GM23338 (cell line): Measurements from ENCODE around the gene NXPE4. TPM values are rescaled to one million over a fixed set of nuclear protein-coding genes. Genes with fewer than 3 reads are reported as not detected.

Experiments
- ATAC-seq: fragments of 200-7000 bp; cut with Tn5 transposase; 3 replicates; pipeline ENCODE4 v1.9.1; 2020
- DNase-seq: peaks from one replicate; pipeline ENCODE4 v3.0.0-alpha.2; 2015; ENCODE audit warnings: low spot score
- H2AFZ ChIP-seq: fragments of 200-600 bp; sonication (generic); 2 replicates; pipeline ENCODE4 v1.8.0; 2016; ENCODE audit warnings: antibody characterized with exemption, mild to moderate bottlenecking, moderate library complexity
- H3F3A ChIP-seq: fragments of 200-600 bp; sonication (generic); replicated peaks from 2 replicates; pipeline ENCODE4 v1.8.0; 2017; ENCODE audit warnings: antibody characterized with exemption, mixed run types, low read depth
- H3K27ac ChIP-seq: fragments of 200-600 bp; sonication (generic); 2 replicates; pipeline ENCODE4 v1.6.1; 2016; ENCODE audit warnings: low read depth
- H3K27me3 ChIP-seq: fragments of 200-600 bp; sonication (generic); 2 replicates; pipeline ENCODE4 v1.8.0; 2016; ENCODE audit warnings: mild to moderate bottlenecking, mixed run types, moderate library complexity; ENCODE audit not compliant: insufficient read depth
- H3K36me3 ChIP-seq: fragments of 200-600 bp; sonication (generic); 2 replicates; pipeline ENCODE4 v1.8.0; 2016; ENCODE audit warnings: mild to moderate bottlenecking; ENCODE audit not compliant: insufficient read depth
- H3K4me1 ChIP-seq: fragments of 200-600 bp; sonication (generic); 2 replicates; pipeline ENCODE4 v1.8.0; 2016; ENCODE audit warnings: mild to moderate bottlenecking, moderate library complexity; ENCODE audit not compliant: insufficient read depth
- H3K4me2 ChIP-seq: fragments of 200-600 bp; sonication (generic); 2 replicates; pipeline ENCODE4 v1.7.1; 2017; ENCODE audit warnings: mixed run types
- H3K4me3 ChIP-seq: fragments of 200-600 bp; sonication (generic); 2 replicates; pipeline ENCODE4 v1.6.1; 2016; ENCODE audit warnings: mixed run types
- H3K79me2 ChIP-seq: fragments of 200-600 bp; sonication (generic); replicated peaks from 2 replicates; pipeline ENCODE4 v1.8.0; 2017; ENCODE audit warnings: mild to moderate bottlenecking; ENCODE audit not compliant: insufficient read depth
- H3K9me2 ChIP-seq: fragments of 200-600 bp; sonication (generic); 2 replicates; pipeline ENCODE4 v1.8.0; 2017; ENCODE audit not compliant: insufficient read depth
- H4K20me1 ChIP-seq: fragments of 200-600 bp; sonication (generic); replicated peaks from 2 replicates; pipeline ENCODE4 v1.8.0; 2017; ENCODE audit warnings: mild to moderate bottlenecking; ENCODE audit not compliant: insufficient read depth
- H3K27ac Mint-ChIP-seq: 2 replicates; pipeline ENCODE4 v1.8.0; 2020; ENCODE audit warnings: inconsistent platforms, mild to moderate bottlenecking, moderate library complexity, mixed read lengths
- H3K27me3 Mint-ChIP-seq: 3 replicates; pipeline ENCODE4 v1.8.0; 2022; ENCODE audit warnings: low read depth, mild to moderate bottlenecking, moderate library complexity, mixed read lengths, inconsistent platforms; ENCODE audit not compliant: insufficient read depth, poor library complexity
- H3K36me3 Mint-ChIP-seq: 3 replicates; pipeline ENCODE4 v1.8.0; 2021; ENCODE audit warnings: low read depth, mild to moderate bottlenecking, inconsistent platforms, moderate library complexity, mixed read lengths
- H3K4me1 Mint-ChIP-seq: 3 replicates; pipeline ENCODE4 v1.8.0; 2020; ENCODE audit warnings: mild to moderate bottlenecking, inconsistent platforms, mixed read lengths
- H3K4me3 Mint-ChIP-seq: 3 replicates; pipeline ENCODE4 v1.8.0; 2021; ENCODE audit warnings: moderate library complexity, mild to moderate bottlenecking, inconsistent platforms, mixed read lengths
- H3K9me3 Mint-ChIP-seq: 3 replicates; pipeline ENCODE4 v1.8.0; 2020; ENCODE audit warnings: moderate library complexity, mild to moderate bottlenecking, inconsistent platforms, mixed read lengths
- CREB1 ChIP-seq: fragments of 250-450 bp; sonication (Bioruptor Pico); IDR thresholded peaks from 2 replicates; pipeline ENCODE4 v1.5.0; 2020; ENCODE audit warnings: low read depth, mild to moderate bottlenecking, moderate library complexity
- EZH2 ChIP-seq: fragments of 200-600 bp; sonication (generic); IDR thresholded peaks from one replicate; pipeline ENCODE4 v1.8.0; 2017; ENCODE audit warnings: antibody characterized with exemption, mild to moderate bottlenecking, low read depth; ENCODE audit not compliant: unreplicated experiment
- EZH2phosphoT487 ChIP-seq: fragments of 200-600 bp; sonication (generic); IDR thresholded peaks from one replicate; pipeline ENCODE4 v1.8.1; 2018; ENCODE audit warnings: antibody characterized with exemption; ENCODE audit not compliant: unreplicated experiment
- JUNB ChIP-seq: IDR thresholded peaks from one replicate; pipeline ENCODE4 v1.6.1; 2016; ENCODE audit warnings: antibody characterized with exemption; ENCODE audit not compliant: unreplicated experiment
- NANOG ChIP-seq: IDR thresholded peaks from 2 replicates; pipeline ENCODE4 v1.6.1; 2016; ENCODE audit warnings: antibody characterized with exemption, borderline replicate concordance
- POLR2AphosphoS5 ChIP-seq: IDR thresholded peaks from 2 replicates; pipeline ENCODE4 v1.6.1; 2016; ENCODE audit warnings: antibody characterized with exemption, low read depth
- STAT1 ChIP-seq: IDR thresholded peaks from one replicate; pipeline ENCODE4 v1.6.1; 2016; ENCODE audit warnings: antibody characterized with exemption; ENCODE audit not compliant: unreplicated experiment
- ZNF114 ChIP-seq: fragments of 250-450 bp; sonication (Bioruptor Pico); IDR thresholded peaks from 2 replicates; pipeline ENCODE4 v1.5.0; 2020; ENCODE audit warnings: mild to moderate bottlenecking, moderate library complexity
- ZNF331 ChIP-seq: fragments of 250-450 bp; sonication (Bioruptor Pico); IDR thresholded peaks from 2 replicates; pipeline ENCODE4 v1.5.0; 2020; ENCODE audit warnings: low read depth, mild to moderate bottlenecking, moderate library complexity
- polyA plus RNA-seq: library from polyadenylated mRNA; unstranded; fragments of >200 nt; fragmentation: Nextera tagmentation; extraction: Ambion mirVana; gene quantifications from 2 replicates; pipeline ENCODE4 v1.2.1, GENCODE V29; 2016
- total RNA-seq: library from RNA; depleted of rRNA; stranded (reverse); fragments of >200 nt; shearing (Covaris generic); gene quantifications from 2 replicates; pipeline ENCODE4 v1.2.3, GENCODE V29; 2014
- TF ChIP-seq, protein P1 (sequence below): IDR thresholded peaks from 2 replicates; pipeline ENCODE4 v1.6.1; 2016; ENCODE audit warnings: antibody characterized with exemption
- TF ChIP-seq, protein P2 (sequence below): fragments of 250-450 bp; sonication (Bioruptor Pico); IDR thresholded peaks from 2 replicates; pipeline ENCODE4 v1.5.0; 2020; ENCODE audit warnings: mild to moderate bottlenecking, moderate library complexity
- TF ChIP-seq, protein P3 (sequence below), 2 experiments: fragments of 200-600 bp in 1 of 2; sonication (generic) in 1 of 2; conservative IDR thresholded peaks; 2 replicates each; pipeline versions ENCODE4 v1.5.1 to v1.6.1; 2016 to 2017; ENCODE audit warnings: antibody characterized with exemption in 2 of 2, low read depth in 2 of 2, mild to moderate bottlenecking in 2 of 2, moderate library complexity in 1 of 2
- TF ChIP-seq, protein P4 (sequence below): IDR thresholded peaks from one replicate; pipeline ENCODE4 v1.6.1; 2018; ENCODE audit warnings: antibody characterized with exemption; ENCODE audit not compliant: unreplicated experiment

NXPE4 gene
- total and polyA plus RNA-seq, 2 experiments from 2014 or later, result not detected

DNA sequence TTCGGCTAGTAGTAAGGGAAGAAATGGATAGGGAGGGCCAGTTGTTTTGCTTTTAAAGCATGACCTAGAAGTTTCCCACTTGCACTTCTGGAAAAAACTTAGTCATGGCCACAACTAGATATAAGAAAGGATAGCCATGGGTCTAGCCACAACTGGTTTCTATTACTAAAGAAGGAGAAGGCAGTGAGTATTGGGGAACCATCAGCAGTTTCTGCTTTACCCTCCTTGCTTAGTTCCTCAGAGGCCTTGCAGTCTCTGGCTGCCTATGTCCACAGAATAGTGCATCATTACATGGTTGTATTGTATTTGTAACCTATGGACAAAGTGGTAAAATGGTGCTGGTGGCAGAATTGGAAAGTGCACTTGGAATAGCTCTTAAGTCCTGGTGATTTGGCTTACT lies 71.5 kb downstream of the NXPE4 start:
- no peaks in the 10 kb centered on the region for H4K20me1 ChIP-seq
- Mint-ChIP-seq H3K4me1 (no peaks in the 10 kb centered on the region), H3K27ac (no peak overlapping the region), H3K9me3 (peaks cover 28% of the 10 kb centered on the region), H3K27me3 (no peaks in the 10 kb centered on the region), H3K4me3 (no peak overlapping the region), H3K36me3 (peaks cover 16% of the 10 kb centered on the region; the same call in 2 of the 3 replicates)
- no peaks in the 10 kb centered on the region for H3F3A ChIP-seq
- no peak overlapping the region for H3K4me3 ChIP-seq
- H3K27ac ChIP-seq, result no peak overlapping the region
- TF ChIP-seq, protein P1, sequence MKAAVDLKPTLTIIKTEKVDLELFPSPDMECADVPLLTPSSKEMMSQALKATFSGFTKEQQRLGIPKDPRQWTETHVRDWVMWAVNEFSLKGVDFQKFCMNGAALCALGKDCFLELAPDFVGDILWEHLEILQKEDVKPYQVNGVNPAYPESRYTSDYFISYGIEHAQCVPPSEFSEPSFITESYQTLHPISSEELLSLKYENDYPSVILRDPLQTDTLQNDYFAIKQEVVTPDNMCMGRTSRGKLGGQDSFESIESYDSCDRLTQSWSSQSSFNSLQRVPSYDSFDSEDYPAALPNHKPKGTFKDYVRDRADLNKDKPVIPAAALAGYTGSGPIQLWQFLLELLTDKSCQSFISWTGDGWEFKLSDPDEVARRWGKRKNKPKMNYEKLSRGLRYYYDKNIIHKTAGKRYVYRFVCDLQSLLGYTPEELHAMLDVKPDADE, result no peak
- TF ChIP-seq ZNF331 (CRISPR knock-in tag) (no peak), JUNB (no peak), NANOG (no peak), CREB1 (CRISPR knock-in tag) (no peak), EZH2phosphoT487 (no peak), EZH2 (no peak), ZNF114 (CRISPR knock-in tag) (no peak), POLR2AphosphoS5 (no peak), STAT1 (no peak)
- TF ChIP-seq, protein P2, sequence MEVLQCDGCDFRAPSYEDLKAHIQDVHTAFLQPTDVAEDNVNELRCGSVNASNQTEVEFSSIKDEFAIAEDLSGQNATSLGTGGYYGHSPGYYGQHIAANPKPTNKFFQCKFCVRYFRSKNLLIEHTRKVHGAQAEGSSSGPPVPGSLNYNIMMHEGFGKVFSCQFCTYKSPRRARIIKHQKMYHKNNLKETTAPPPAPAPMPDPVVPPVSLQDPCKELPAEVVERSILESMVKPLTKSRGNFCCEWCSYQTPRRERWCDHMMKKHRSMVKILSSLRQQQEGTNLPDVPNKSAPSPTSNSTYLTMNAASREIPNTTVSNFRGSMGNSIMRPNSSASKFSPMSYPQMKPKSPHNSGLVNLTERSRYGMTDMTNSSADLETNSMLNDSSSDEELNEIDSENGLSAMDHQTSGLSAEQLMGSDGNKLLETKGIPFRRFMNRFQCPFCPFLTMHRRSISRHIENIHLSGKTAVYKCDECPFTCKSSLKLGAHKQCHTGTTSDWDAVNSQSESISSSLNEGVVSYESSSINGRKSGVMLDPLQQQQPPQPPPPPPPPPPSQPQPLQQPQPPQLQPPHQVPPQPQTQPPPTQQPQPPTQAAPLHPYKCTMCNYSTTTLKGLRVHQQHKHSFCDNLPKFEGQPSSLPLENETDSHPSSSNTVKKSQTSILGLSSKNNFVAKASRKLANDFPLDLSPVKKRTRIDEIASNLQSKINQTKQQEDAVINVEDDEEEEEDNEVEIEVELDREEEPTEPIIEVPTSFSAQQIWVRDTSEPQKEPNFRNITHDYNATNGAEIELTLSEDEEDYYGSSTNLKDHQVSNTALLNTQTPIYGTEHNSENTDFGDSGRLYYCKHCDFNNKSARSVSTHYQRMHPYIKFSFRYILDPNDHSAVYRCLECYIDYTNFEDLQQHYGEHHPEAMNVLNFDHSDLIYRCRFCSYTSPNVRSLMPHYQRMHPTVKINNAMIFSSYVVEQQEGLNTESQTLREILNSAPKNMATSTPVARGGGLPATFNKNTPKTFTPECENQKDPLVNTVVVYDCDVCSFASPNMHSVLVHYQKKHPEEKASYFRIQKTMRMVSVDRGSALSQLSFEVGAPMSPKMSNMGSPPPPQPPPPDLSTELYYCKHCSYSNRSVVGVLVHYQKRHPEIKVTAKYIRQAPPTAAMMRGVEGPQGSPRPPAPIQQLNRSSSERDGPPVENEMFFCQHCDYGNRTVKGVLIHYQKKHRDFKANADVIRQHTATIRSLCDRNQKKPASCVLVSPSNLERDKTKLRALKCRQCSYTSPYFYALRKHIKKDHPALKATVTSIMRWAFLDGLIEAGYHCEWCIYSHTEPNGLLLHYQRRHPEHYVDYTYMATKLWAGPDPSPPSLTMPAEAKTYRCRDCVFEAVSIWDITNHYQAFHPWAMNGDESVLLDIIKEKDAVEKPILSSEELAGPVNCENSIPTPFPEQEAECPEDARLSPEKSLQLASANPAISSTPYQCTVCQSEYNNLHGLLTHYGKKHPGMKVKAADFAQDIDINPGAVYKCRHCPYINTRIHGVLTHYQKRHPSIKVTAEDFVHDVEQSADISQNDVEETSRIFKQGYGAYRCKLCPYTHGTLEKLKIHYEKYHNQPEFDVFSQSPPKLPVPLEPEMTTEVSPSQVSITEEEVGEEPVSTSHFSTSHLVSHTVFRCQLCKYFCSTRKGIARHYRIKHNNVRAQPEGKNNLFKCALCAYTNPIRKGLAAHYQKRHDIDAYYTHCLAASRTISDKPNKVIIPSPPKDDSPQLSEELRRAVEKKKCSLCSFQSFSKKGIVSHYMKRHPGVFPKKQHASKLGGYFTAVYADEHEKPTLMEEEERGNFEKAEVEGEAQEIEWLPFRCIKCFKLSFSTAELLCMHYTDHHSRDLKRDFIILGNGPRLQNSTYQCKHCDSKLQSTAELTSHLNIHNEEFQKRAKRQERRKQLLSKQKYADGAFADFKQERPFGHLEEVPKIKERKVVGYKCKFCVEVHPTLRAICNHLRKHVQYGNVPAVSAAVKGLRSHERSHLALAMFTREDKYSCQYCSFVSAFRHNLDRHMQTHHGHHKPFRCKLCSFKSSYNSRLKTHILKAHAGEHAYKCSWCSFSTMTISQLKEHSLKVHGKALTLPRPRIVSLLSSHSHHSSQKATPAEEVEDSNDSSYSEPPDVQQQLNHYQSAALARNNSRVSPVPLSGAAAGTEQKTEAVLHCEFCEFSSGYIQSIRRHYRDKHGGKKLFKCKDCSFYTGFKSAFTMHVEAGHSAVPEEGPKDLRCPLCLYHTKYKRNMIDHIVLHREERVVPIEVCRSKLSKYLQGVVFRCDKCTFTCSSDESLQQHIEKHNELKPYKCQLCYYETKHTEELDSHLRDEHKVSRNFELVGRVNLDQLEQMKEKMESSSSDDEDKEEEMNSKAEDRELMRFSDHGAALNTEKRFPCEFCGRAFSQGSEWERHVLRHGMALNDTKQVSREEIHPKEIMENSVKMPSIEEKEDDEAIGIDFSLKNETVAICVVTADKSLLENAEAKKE (CRISPR knock-in tag), result no peak
- TF ChIP-seq, protein P3, sequence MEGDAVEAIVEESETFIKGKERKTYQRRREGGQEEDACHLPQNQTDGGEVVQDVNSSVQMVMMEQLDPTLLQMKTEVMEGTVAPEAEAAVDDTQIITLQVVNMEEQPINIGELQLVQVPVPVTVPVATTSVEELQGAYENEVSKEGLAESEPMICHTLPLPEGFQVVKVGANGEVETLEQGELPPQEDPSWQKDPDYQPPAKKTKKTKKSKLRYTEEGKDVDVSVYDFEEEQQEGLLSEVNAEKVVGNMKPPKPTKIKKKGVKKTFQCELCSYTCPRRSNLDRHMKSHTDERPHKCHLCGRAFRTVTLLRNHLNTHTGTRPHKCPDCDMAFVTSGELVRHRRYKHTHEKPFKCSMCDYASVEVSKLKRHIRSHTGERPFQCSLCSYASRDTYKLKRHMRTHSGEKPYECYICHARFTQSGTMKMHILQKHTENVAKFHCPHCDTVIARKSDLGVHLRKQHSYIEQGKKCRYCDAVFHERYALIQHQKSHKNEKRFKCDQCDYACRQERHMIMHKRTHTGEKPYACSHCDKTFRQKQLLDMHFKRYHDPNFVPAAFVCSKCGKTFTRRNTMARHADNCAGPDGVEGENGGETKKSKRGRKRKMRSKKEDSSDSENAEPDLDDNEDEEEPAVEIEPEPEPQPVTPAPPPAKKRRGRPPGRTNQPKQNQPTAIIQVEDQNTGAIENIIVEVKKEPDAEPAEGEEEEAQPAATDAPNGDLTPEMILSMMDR (conservative IDR thresholded peaks at IDR 0.05; ENCODE audit: low read depth in 2 of 2), result no peak
- TF ChIP-seq, protein P4, sequence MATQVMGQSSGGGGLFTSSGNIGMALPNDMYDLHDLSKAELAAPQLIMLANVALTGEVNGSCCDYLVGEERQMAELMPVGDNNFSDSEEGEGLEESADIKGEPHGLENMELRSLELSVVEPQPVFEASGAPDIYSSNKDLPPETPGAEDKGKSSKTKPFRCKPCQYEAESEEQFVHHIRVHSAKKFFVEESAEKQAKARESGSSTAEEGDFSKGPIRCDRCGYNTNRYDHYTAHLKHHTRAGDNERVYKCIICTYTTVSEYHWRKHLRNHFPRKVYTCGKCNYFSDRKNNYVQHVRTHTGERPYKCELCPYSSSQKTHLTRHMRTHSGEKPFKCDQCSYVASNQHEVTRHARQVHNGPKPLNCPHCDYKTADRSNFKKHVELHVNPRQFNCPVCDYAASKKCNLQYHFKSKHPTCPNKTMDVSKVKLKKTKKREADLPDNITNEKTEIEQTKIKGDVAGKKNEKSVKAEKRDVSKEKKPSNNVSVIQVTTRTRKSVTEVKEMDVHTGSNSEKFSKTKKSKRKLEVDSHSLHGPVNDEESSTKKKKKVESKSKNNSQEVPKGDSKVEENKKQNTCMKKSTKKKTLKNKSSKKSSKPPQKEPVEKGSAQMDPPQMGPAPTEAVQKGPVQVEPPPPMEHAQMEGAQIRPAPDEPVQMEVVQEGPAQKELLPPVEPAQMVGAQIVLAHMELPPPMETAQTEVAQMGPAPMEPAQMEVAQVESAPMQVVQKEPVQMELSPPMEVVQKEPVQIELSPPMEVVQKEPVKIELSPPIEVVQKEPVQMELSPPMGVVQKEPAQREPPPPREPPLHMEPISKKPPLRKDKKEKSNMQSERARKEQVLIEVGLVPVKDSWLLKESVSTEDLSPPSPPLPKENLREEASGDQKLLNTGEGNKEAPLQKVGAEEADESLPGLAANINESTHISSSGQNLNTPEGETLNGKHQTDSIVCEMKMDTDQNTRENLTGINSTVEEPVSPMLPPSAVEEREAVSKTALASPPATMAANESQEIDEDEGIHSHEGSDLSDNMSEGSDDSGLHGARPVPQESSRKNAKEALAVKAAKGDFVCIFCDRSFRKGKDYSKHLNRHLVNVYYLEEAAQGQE, result no peak
- H3K36me3 ChIP-seq, result no peaks in the 10 kb centered on the region
- no peaks in the 10 kb centered on the region for H3K27me3 ChIP-seq
- H3K9me2 ChIP-seq, result peaks cover under 1% of the 10 kb centered on the region; the same call in 1 of the 2 replicates
- no peak overlapping the region for H3K4me2 ChIP-seq
- H3K79me2 ChIP-seq, result no peaks in the 10 kb centered on the region
- DNase-seq, result no peak
- H2AFZ ChIP-seq, result no peak overlapping the region
- ATAC-seq, result no peak
- H3K4me1 ChIP-seq, result no peaks in the 10 kb centered on the region
